SH-SY5Y (cell line): ENCODE results near the gene GMPR.

ENCODE experiments used
- GATA2 ChIP-seq: IDR thresholded peaks from 2 replicates; pipeline ENCODE4 v1.6.1; 2011; ENCODE audit warnings: mild to moderate bottlenecking, low read depth, low read length
- GATA3 ChIP-seq: IDR thresholded peaks from 2 replicates; pipeline ENCODE4 v1.6.1; 2011; ENCODE audit warnings: low read depth, mild to moderate bottlenecking, low read length, moderate library complexity

- TF ChIP-seq GATA2 (no peak), GATA3 (no peak)
Measured at GRCh38 chr6:16331384-16332174, 93.2 kb downstream of the GMPR start.
